ENCODE measurements around the gene OR6B2.

GRCh38 chr2:239984421-239985194 lies 45.6 kb downstream of the OR6B2 start:
- TF ChIP-seq CTCF (IDR thresholded peaks at IDR 0.05) (no peak), POLR2A (IDR thresholded peaks at IDR 0.05) (no peak)

Measured in heart left ventricle (tissue), 13 donors.